Osteoblast (primary cell): ENCODE measurements around the gene PIM1. TPM values are rescaled to one million over a fixed set of nuclear protein-coding genes. Genes with fewer than 3 reads are reported as not detected.
A peak's percentile ranks its signal among the peaks of the same experiment; 100 is the strongest.

Source experiments
- DNase-seq: peaks from one replicate; pipeline ENCODE4 v3.0.0; 2011; ENCODE audit warnings: low spot score, mixed read lengths; ENCODE audit not compliant: insufficient read length; ENCODE audit errors: missing footprints
- H2AFZ ChIP-seq: 2 replicates; pipeline ENCODE4 v1.6.0; 2011; ENCODE audit warnings: mild to moderate bottlenecking, low read length
- H3K27ac ChIP-seq: 2 replicates; pipeline ENCODE4 v1.5.1; 2011; ENCODE audit warnings: mild to moderate bottlenecking, low read depth, low read length, moderate library complexity
- H3K27me3 ChIP-seq: 2 replicates; pipeline ENCODE4 v1.6.0; 2012; ENCODE audit warnings: mild to moderate bottlenecking, control low read depth, inconsistent platforms, low read length, moderate library complexity; ENCODE audit not compliant: insufficient read depth
- H3K36me3 ChIP-seq: 2 replicates; pipeline ENCODE4 v1.5.1; 2011; ENCODE audit warnings: mild to moderate bottlenecking, low read length, control low read depth, moderate library complexity; ENCODE audit not compliant: insufficient read depth
- H3K4me1 ChIP-seq: 2 replicates; pipeline ENCODE4 v1.5.1; 2011; ENCODE audit warnings: mild to moderate bottlenecking, low read length, control low read depth, moderate library complexity; ENCODE audit not compliant: insufficient read depth
- H3K4me2 ChIP-seq: 2 replicates; pipeline ENCODE4 v1.6.0; 2011; ENCODE audit warnings: mild to moderate bottlenecking, low read length; ENCODE audit not compliant: insufficient read depth
- H3K4me3 ChIP-seq: fragments of 200-600 bp; sonication (generic); 3 replicates; pipeline ENCODE4 v1.5.1; 2012; ENCODE audit warnings: mild to moderate bottlenecking, low read length, inconsistent platforms; ENCODE audit not compliant: insufficient read depth
- H3K79me2 ChIP-seq: 2 replicates; pipeline ENCODE4 v1.6.0; 2012; ENCODE audit warnings: mild to moderate bottlenecking, low read length, control low read depth, inconsistent platforms; ENCODE audit not compliant: insufficient read depth
- H3K9me3 ChIP-seq: 2 replicates; pipeline ENCODE4 v1.5.1; 2011; ENCODE audit warnings: low read depth, low read length, control low read depth
- H4K20me1 ChIP-seq: 2 replicates; pipeline ENCODE4 v1.6.0; 2012; ENCODE audit warnings: mild to moderate bottlenecking, low read length, control low read depth; ENCODE audit not compliant: insufficient read depth
- CTCF ChIP-seq: IDR thresholded peaks from 2 replicates; pipeline ENCODE4 v1.5.1; 2011; ENCODE audit warnings: mild to moderate bottlenecking, low read depth, low read length, moderate library complexity; ENCODE audit errors: extremely low read depth
- total RNA-seq: library from RNA; depleted of rRNA; stranded (reverse); fragments of >200 nt; gene quantifications from 2 replicates; pipeline ENCODE4 v1.2.3, GENCODE V29; 2012

PIM1 gene
- total RNA-seq, 1 donor = 14.8 TPM

GRCh38 chr6:37134036-37134395 is 35.9 kb upstream of the PIM1 start:
- H3K9me3 ChIP-seq = no peaks in the 10 kb centered on the region
- peak overlapping the region; percentile 26 for H3K4me3 ChIP-seq
- DNase-seq = peak; percentile 97
- peak overlapping the region; percentile 100 for H3K27ac ChIP-seq
- no peaks in the 10 kb centered on the region for H4K20me1 ChIP-seq
- H3K79me2 ChIP-seq = no peaks in the 10 kb centered on the region
- no peak for TF ChIP-seq CTCF
- H2AFZ ChIP-seq = peak overlapping the region; percentile 67
- no peaks in the 10 kb centered on the region for H3K36me3 ChIP-seq
- peak overlapping the region; percentile 46 for H3K4me2 ChIP-seq
- no peaks in the 10 kb centered on the region for H3K27me3 ChIP-seq
- H3K4me1 ChIP-seq = peaks cover 58% of the 10 kb centered on the region

GRCh38 chr6:37134396-37135191 is 35.4 kb upstream of the PIM1 start:
- Histone ChIP-seq H2AFZ (peak overlapping the region; percentile 67), H3K27me3 (no peaks in the 10 kb centered on the region), H3K36me3 (no peaks in the 10 kb centered on the region), H3K79me2 (no peaks in the 10 kb centered on the region), H3K4me1 (peaks cover 58% of the 10 kb centered on the region), H4K20me1 (no peaks in the 10 kb centered on the region), H3K27ac (peak overlapping the region; percentile 100), H3K9me3 (no peaks in the 10 kb centered on the region), H3K4me3 (peak overlapping the region; percentile 26), H3K4me2 (peak overlapping the region; percentile 46)
- no peak for TF ChIP-seq CTCF
- DNase-seq = peak; percentile 95

- no peak overlapping the region for H3K4me2 ChIP-seq
- no peak for DNase-seq
- H3K27ac ChIP-seq = peak overlapping the region; percentile 100
Measured at GRCh38 chr6:37135835-37136694, 33.9 kb upstream of the PIM1 start.

More at GRCh38 chr6:37135835-37136694, 33.9 kb upstream of the PIM1 start:
- Histone ChIP-seq H3K9me3 (no peaks in the 10 kb centered on the region), H3K79me2 (no peaks in the 10 kb centered on the region), H3K27me3 (no peaks in the 10 kb centered on the region), H3K36me3 (no peaks in the 10 kb centered on the region), H3K4me3 (no peak overlapping the region), H3K4me1 (peaks cover 54% of the 10 kb centered on the region), H2AFZ (no peak overlapping the region), H4K20me1 (no peaks in the 10 kb centered on the region)
- TF ChIP-seq CTCF = no peak
